Stimulated activated CD8-positive, alpha-beta memory T cell treated with anti-CD3 and anti-CD28 coated beads, Interleukin-4, amount 100 ng/mL, for 48 hours (primary cell): ENCODE results near the gene USP25.

Experiments
- DNase-seq: peaks from one replicate; pipeline ENCODE4 v3.0.0-alpha.2; 2020

Gene USP25

DNA sequence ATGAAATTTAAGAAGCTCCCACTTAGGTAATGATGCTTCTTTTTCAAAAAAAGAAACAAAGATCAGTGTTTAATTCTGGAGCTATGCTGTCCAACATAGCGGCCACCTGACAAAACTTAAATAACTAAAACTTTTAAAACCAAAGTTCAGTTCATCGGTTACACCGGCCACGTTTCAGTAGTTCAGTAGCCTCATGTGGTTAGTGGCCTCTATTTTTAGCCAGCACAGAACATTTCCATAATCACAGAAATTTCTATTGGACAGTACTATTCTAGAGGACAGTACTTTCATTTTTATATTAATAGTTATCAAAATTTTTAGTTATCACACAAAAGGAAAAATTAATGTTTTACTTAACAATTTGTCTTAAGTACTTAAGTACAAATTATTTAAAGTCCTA lies 141.0 kb downstream of the USP25 start:
- DNase-seq, result no peak

GRCh38 chr21:15872236-15872635 lies 142.5 kb downstream of the USP25 start:
- DNase-seq, result no peak

DNA sequence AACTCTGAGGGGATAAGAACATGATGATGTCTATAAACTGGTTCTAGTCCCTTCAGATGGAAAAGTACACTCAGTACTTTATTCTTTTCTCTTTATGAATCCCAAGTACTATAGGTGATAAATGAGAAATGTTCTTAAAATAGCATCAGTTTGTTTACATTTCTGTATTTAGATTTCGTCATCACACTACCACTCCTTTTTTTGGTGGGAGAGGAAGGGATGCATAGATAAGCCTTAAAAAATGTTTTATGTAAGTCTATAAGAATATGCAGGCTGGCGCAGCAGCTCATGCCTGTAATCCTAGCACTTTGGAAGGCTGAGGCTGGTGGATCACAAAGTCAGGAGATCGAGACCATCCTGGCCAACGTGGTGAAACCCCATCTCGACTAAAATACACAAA lies 144.8 kb downstream of the USP25 start:
- no peak for DNase-seq

DNA sequence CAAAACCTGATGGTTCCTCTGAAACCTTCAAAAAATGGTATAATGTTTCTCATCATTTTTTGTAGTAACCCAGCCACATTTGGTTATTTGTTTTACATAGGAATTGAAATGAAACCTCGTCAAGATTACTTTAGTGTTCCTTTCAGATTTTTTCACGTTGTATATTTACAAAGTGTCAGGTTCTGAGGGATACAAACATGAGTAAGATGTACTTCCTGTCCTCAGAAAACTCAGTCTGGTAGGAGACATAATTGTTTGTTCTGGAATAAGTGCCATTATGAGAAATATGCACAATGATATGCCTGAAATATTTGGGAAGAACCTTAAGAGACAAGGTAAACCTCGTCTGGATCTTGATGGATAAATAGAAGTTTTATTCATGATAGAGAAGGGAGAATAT lies 145.5 kb downstream of the USP25 start:
- no peak for DNase-seq

DNA sequence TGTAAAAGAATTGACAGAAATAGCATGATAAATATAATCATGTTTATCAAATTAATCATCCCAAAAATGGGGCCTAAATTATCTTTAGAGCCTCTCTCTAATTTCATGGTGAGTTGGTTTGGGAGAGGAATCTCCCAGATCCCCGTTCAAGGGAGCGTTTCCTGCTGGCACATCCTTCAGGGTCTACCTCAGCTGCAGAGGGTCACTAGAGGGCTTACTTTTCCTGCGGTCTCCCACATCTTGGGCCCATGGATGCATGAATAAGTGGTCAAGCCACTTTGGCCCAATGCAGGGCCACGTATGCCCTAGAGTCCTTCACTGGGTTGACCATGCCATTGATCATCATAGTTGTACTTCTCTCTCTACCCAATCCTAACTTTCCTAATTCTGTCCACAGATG lies 164.1 kb downstream of the USP25 start:
- no peak for DNase-seq

- no peak for DNase-seq
Measured at GRCh38 chr21:15894596-15894995, 164.8 kb downstream of the USP25 start.

- DNase-seq, result no peak
Measured at GRCh38 chr21:15895142-15896106, 165.6 kb downstream of the USP25 start.

DNA sequence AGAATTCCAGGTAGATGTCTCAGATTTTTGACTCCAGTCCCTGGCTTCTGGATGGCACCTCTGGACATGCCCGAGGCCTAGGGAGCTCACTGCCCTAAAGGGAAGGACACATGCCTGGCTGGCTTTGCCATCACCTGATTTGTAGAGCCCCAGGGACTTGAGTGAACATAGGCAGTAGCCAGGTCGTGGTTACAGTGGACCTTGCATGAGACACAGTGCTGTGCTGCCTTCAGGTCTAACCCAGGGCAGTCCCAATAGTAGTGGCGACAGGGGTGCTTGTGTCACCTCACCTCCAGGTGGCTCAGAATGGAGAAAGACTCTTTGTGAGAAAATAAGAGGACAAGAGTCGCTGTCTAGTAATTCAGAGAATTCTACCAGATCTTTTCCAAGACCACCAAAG lies 166.7 kb downstream of the USP25 start:
- no peak for DNase-seq

DNA sequence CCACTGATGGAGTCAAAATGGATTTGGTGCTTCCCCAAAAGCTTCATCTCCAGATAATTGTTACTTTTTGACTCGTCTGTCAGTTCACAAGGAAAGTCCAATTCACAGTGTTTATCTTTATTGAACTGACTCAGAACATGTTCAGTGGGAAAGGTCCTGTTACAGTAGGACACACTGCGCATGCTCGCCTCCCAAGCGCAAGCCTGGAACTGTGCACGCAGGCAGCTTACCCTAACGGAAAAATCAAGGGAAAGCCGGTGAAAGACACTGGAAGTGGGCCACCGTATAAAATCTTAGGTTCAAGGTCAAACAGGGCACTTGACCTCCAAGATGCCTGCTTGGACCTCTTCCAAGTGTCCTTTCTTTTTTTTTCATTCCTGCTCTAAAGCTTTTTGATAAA lies 174.6 kb downstream of the USP25 start:
- no peak for DNase-seq

DNA sequence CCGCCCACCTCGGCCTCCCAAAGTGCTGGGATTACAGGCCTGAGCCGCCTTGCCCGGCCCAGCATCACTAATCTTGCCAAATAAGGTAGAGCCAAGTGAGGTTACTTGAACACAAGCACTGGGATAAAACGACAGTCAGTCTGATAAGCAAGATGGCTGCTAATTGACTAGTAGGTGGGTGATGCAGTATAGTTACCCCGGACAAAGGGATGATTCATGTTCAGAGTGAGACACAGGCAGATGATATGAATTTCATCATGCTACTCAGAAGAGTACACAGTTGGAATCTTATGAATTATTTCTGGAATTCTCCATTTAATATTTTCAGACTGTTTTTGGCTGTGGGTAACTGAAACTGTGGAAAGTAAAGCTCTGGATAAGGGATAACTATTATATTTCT lies 178.4 kb downstream of the USP25 start:
- no peak for DNase-seq

DNA sequence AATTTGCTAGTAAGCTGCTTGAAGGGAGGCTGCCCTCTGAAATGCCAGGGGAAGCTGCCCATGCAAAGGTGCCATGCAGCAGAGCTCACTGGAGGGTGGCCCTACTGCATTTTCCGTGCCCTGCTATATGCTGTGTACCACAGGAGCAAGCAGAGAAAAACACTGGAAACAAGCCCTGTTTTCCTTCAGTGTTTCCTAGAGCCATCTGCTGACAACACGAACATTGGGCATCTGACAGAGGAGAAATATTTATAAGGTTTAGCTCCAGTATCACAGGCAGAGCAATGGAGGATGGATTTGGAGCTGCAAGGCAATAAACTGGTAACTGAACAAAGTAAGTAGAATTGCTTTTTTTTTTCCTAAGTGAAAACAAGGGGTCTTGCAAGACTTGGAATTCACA lies 198.4 kb downstream of the USP25 start:
- DNase-seq, result no peak

DNA sequence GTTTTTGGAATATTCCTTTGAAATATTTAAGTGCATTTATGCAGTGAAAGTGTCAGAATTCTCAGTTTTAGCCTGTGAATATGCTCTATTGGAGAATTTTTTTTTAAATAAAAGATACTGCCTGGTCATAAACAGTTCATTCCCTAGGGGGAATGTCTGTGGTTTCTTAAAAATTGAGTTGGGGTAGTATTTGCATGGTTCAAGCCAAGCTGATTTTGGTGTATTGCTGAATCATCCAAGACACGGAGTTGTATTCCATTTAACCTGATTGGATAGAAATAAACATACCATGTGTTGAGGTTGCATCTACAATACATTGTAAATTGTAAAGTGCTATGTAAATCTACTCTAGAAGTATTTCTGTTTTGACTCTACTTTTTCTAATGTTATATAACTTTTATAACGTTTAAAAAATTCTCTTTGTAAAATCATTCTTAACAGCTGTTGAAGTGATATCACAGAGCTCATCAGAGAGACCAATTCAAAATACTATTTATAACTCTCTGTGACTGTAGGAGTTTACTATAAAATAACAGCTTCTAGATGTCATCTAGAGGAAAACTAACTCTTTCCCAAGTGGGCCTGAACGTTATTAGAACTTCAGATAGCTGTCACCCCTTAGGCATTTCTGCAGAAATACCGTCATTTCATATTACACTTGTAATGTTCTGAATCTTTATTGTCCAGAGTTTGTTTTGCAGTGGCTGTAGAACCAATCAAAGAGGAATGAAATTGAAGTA lies 199.1 kb downstream of the USP25 start:
- DNase-seq, result no peak

GRCh38 chr21:15929536-15929935 lies 199.8 kb downstream of the USP25 start:
- DNase-seq, result no peak
